SHP77 (cell line): Measurements from ENCODE around the gene H6PD.

ENCODE experiments used
- DNase-seq, 2 experiments: peaks; one replicate each; lab custom pipeline; 2025; lab: John Stamatoyannopoulos, UW

Gene H6PD

GRCh38 chr1:9279172-9279840, 44.7 kb downstream of the H6PD start:
- DNase-seq: no peak

- peak in 1 of 2 experiments; percentile 27 for DNase-seq
These were observed 45.7 kb downstream of the H6PD start for GRCh38 chr1:9280015-9280860.

- DNase-seq: no peak
These were observed 46.7 kb downstream of the H6PD start for GRCh38 chr1:9281071-9281827.

GRCh38 chr1:9281908-9282695, 47.5 kb downstream of the H6PD start:
- DNase-seq: no peak

- no peak for DNase-seq
These were observed 48.1 kb downstream of the H6PD start for GRCh38 chr1:9282696-9282955.

GRCh38 chr1:9284061-9284460, 49.5 kb downstream of the H6PD start:
- no peak for DNase-seq

GRCh38 chr1:9286556-9286955, 52.0 kb downstream of the H6PD start:
- no peak for DNase-seq

- peak; percentile 25 to 49 for DNase-seq
These were observed 54.5 kb downstream of the H6PD start for GRCh38 chr1:9289090-9289534.

- no peak for DNase-seq
These were observed 55.3 kb downstream of the H6PD start for GRCh38 chr1:9289711-9290485.

- peak in 1 of 2 experiments; percentile 22 for DNase-seq
These were observed 57.4 kb downstream of the H6PD start for GRCh38 chr1:9291914-9292360.

- peak in 1 of 2 experiments; percentile 32 for DNase-seq
These were observed 58.0 kb downstream of the H6PD start, which contains the start of gene SPSB1 for GRCh38 chr1:9292361-9293240. Gene SPSB1 (plus strand): TSS chr1:9292894. CDS start chr1:9355892, 62,998 bp downstream.

GRCh38 chr1:9293241-9293532, 58.6 kb downstream of the H6PD start:
- DNase-seq: no peak

- peak in 1 of 2 experiments; percentile 16 for DNase-seq
These were observed 59.2 kb downstream of the H6PD start for GRCh38 chr1:9293533-9294404.

- DNase-seq: no peak
These were observed 59.8 kb downstream of the H6PD start for GRCh38 chr1:9294405-9294773.

GRCh38 chr1:9294910-9295636, 60.5 kb downstream of the H6PD start:
- DNase-seq: no peak

- no peak for DNase-seq
These were observed 61.3 kb downstream of the H6PD start for GRCh38 chr1:9295884-9296283.

- no peak for DNase-seq
These were observed 62.3 kb downstream of the H6PD start for GRCh38 chr1:9296850-9297249.

- no peak for DNase-seq
These were observed 63.3 kb downstream of the H6PD start for GRCh38 chr1:9297831-9298230.

GRCh38 chr1:9298282-9298681, 63.7 kb downstream of the H6PD start:
- no peak for DNase-seq
